Vagina (tissue), 2 donors: ENCODE results near the gene MICAL2. TPM values are rescaled to one million over a fixed set of nuclear protein-coding genes. Genes with fewer than 3 reads are reported as not detected.

ENCODE experiments used
- DNase-seq, 2 donors: peaks; one replicate each; pipeline ENCODE4 v3.0.0-alpha.2; 2017; ENCODE audit errors: extremely low spot score in 2 of 2
- H3K27ac ChIP-seq: fragments of 200-600 bp; sonication (generic); one replicate; pipeline ENCODE4 v1.5.1; 2019
- H3K27me3 ChIP-seq: fragments of 200-600 bp; sonication (generic); one replicate; pipeline ENCODE4 v1.5.1; 2019
- H3K36me3 ChIP-seq, 2 donors: fragments of 200-600 bp; sonication (generic); one replicate each; pipeline ENCODE4 v1.5.1; 2017 to 2019
- H3K4me1 ChIP-seq: fragments of 200-600 bp; sonication (generic); one replicate; pipeline ENCODE4 v1.5.1; 2019
- H3K4me3 ChIP-seq, 2 donors: fragments of 200-600 bp; sonication (generic); 1 replicate in 1 of 2; 2 replicates in 1 of 2; pipeline ENCODE4 v1.5.1; 2016 to 2019
- H3K9me3 ChIP-seq: fragments of 200-600 bp; sonication (generic); one replicate; pipeline ENCODE4 v1.5.1; 2019
- CTCF ChIP-seq, 3 experiments: fragments of 450-650 bp in 2 of 3; fragments of 200-600 bp in 1 of 3; sonication (generic) in 1 of 3; IDR thresholded peaks; one replicate each; pipeline ENCODE4 v1.5.1; 2017 to 2019; ENCODE audit warnings: antibody characterized with exemption in 3 of 3, mild to moderate bottlenecking in 2 of 3, moderate library complexity in 2 of 3
- POLR2A ChIP-seq, 2 donors: fragments of 450-650 bp; IDR thresholded peaks; one replicate each; pipeline ENCODE4 v1.6.1; 2017; ENCODE audit warnings: antibody characterized with exemption in 2 of 2, mild to moderate bottlenecking in 2 of 2, moderate library complexity in 2 of 2
- POLR2AphosphoS5 ChIP-seq, 2 donors: sonication (generic); formaldehyde crosslinking; IDR thresholded peaks; one replicate each; pipeline ENCODE4 v1.9.0; 2017; ENCODE audit warnings: antibody characterized with exemption in 2 of 2, mild to moderate bottlenecking in 2 of 2, low read depth in 1 of 2; ENCODE audit not compliant: insufficient read depth in 1 of 2
- intact Hi-C: fragments of 100-400 bp; cut with DNase I; formaldehyde crosslinking; loops from one replicate; pipeline ENCODE4 v1.15.1; 2023
- total RNA-seq: library from RNA; depleted of rRNA; stranded (reverse); fragments of >200 nt; gene quantifications from one replicate; pipeline ENCODE4 v1.2.3, GENCODE V29; 2016

The MICAL2 gene
- total RNA-seq, 1 donor from 2014 or later = 41.7 TPM

- Histone ChIP-seq H3K27me3 (no peaks in the 10 kb centered on the region), H3K9me3 (no peaks in the 10 kb centered on the region), H3K27ac (peak overlapping the region; percentile 79), H3K4me1 (peaks cover 33% of the 10 kb centered on the region), H3K4me3 (no peak overlapping the region), H3K36me3 (no peaks in the 10 kb centered on the region)
- intact Hi-C loops = no loop called here
- DNase-seq = peak; percentile 55 to 70
- TF ChIP-seq POLR2AphosphoS5 (IDR thresholded peaks at IDR 0.05; ENCODE audit: insufficient read depth in 1 of 2, low read depth in 1 of 2) (no peak), CTCF (IDR thresholded peaks at IDR 0.05) (no peak), POLR2A (IDR thresholded peaks at IDR 0.05) (no peak)
Observed at GRCh38 chr11:12285811-12286222, 175.4 kb downstream of the MICAL2 start.

- DNase-seq = peak in 1 of 2 donors; percentile 52
Observed at GRCh38 chr11:12286606-12287005, 176.2 kb downstream of the MICAL2 start.

GRCh38 chr11:12287009-12287373 is 176.6 kb downstream of the MICAL2 start:
- intact Hi-C loops = no loop called here
- peak in 1 of 2 donors; percentile 25 for TF ChIP-seq POLR2AphosphoS5 (IDR thresholded peaks at IDR 0.05; ENCODE audit: insufficient read depth in 1 of 2, low read depth in 1 of 2)
- no peak for TF ChIP-seq POLR2A (IDR thresholded peaks at IDR 0.05)
- no peak for TF ChIP-seq CTCF (IDR thresholded peaks at IDR 0.05)
- peaks cover 33% of the 10 kb centered on the region for H3K4me1 ChIP-seq
- peak in 1 of 2 donors; percentile 87 for DNase-seq
- H3K27me3 ChIP-seq = no peaks in the 10 kb centered on the region
- H3K27ac ChIP-seq = peak overlapping the region; percentile 79
- H3K9me3 ChIP-seq = no peaks in the 10 kb centered on the region
- no peaks in the 10 kb centered on the region for H3K36me3 ChIP-seq
- H3K4me3 ChIP-seq = no peak overlapping the region

More at GRCh38 chr11:12286606-12287005, 176.2 kb downstream of the MICAL2 start:
- TF ChIP-seq POLR2A (IDR thresholded peaks at IDR 0.05) (no peak), CTCF (IDR thresholded peaks at IDR 0.05) (no peak), POLR2AphosphoS5 (IDR thresholded peaks at IDR 0.05; ENCODE audit: insufficient read depth in 1 of 2, low read depth in 1 of 2) (no peak)
- H3K9me3 ChIP-seq = no peaks in the 10 kb centered on the region
- H3K27ac ChIP-seq = peak overlapping the region; percentile 79
- H3K27me3 ChIP-seq = no peaks in the 10 kb centered on the region
- H3K36me3 ChIP-seq = no peaks in the 10 kb centered on the region
- peaks cover 33% of the 10 kb centered on the region for H3K4me1 ChIP-seq
- intact Hi-C loops = no loop called here
- no peak overlapping the region for H3K4me3 ChIP-seq

GRCh38 chr11:12287374-12288211 is 177.2 kb downstream of the MICAL2 start:
- no peaks in the 10 kb centered on the region for H3K36me3 ChIP-seq
- peaks cover 33% of the 10 kb centered on the region for H3K4me1 ChIP-seq
- H3K27ac ChIP-seq = peak overlapping the region; percentile 79
- DNase-seq = peak; percentile 88 to 90
- TF ChIP-seq POLR2AphosphoS5 (IDR thresholded peaks at IDR 0.05; ENCODE audit: insufficient read depth in 1 of 2, low read depth in 1 of 2) (peak in 1 of 2 donors; percentile 57), CTCF (IDR thresholded peaks at IDR 0.05) (no peak), POLR2A (IDR thresholded peaks at IDR 0.05) (no peak)
- no peaks in the 10 kb centered on the region for H3K27me3 ChIP-seq
- H3K4me3 ChIP-seq = no peak overlapping the region
- intact Hi-C loops = no loop called here
- H3K9me3 ChIP-seq = no peaks in the 10 kb centered on the region
